Femur (tissue), 1 donor: ENCODE measurements around the gene BEX4.

Source experiments
- DNase-seq: peaks from one replicate; pipeline ENCODE4 v3.0.0-alpha.2; 2017

BEX4 gene

DNA sequence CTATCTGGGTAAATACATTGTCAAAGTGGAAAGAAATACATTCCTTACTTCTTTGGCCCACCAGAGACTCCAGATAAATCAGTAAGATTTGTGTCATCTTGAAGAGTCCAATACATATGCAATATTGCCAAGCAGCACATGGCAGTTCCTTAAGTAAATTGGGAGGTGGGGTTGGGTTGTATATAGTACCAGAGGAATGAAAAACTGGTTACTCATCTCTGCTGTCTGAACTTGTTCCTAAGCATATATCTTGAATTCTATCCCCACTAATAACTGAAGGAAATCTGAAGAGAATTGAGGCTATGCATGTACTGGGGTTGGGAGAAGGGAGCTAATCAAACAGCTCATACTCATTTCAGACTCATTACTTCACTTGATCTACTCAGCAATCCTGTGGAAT, 25.2 kb downstream of the BEX4 start:
- DNase-seq = no peak

DNA sequence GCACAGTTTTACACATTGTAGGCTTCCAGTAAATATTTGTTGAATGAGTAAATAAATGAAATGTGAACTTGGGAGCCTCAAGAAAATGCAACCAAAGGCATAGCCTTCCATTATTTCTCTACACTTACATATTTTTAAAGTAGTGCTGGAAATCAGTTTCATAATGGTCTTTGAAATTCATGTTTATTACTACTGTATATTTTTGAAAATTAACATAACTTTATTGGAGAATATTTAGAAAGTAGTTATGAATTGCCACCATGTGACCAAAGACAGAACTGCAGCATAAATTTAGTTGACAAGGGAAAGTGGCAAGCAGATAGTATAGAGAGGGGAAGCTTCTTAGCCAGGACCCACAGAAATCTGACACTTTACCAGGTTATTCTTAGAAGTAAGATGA, 33.6 kb downstream of the BEX4 start:
- no peak for DNase-seq

DNA sequence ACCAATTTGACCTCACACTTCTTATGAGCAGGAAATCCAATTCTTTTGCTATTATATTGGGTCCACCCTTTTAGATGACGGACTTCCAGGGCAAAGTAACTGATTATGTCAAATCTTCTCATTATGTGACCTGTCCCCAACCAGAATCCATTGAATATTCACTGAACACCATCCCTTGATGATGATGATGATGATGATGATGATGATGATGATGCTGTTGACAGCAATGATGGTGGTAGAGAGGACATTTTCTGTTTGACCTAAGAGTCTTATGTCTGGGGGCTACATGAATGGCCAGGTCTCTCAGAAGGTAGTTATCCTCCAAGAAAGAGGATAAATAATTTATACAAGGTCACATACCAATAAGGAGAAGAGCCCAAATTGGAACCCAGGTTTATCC, 34.9 kb downstream of the BEX4 start:
- no peak for DNase-seq

GRCh38 chrX:103250977-103251376, 36.1 kb downstream of the BEX4 start:
- DNase-seq = no peak

- DNase-seq = no peak
These were observed 38.7 kb downstream of the BEX4 start for GRCh38 chrX:103253608-103254007.

GRCh38 chrX:103254171-103254824, 39.4 kb downstream of the BEX4 start:
- peak; percentile 71 for DNase-seq

GRCh38 chrX:103254921-103255493, 40.1 kb downstream of the BEX4 start, which contains the start of gene TCEAL8:
TSS of gene TCEAL8 (minus strand) at chrX:103255155. CDS start at chrX:103253979, 1,176 bp downstream.
- DNase-seq = peak; percentile 88

- DNase-seq = no peak
These were observed 41.7 kb downstream of the BEX4 start for GRCh38 chrX:103256651-103257050.

GRCh38 chrX:103258275-103258674, 43.4 kb downstream of the BEX4 start:
- DNase-seq = no peak
